AML-193 (cell line): ENCODE results near the gene TNFRSF14.
A peak's percentile ranks its signal among the peaks of the same experiment; 100 is the strongest.
"Not testable (repeated sequence)": the region's sequence is repeated elsewhere in the genome, so short reads cannot be mapped to it uniquely, and the experiment has no call there.

Experiments used
- DNase-seq, 2 experiments: peaks; one replicate each; lab custom pipeline; 2025; lab: John Stamatoyannopoulos, UW

The TNFRSF14 gene

DNA sequence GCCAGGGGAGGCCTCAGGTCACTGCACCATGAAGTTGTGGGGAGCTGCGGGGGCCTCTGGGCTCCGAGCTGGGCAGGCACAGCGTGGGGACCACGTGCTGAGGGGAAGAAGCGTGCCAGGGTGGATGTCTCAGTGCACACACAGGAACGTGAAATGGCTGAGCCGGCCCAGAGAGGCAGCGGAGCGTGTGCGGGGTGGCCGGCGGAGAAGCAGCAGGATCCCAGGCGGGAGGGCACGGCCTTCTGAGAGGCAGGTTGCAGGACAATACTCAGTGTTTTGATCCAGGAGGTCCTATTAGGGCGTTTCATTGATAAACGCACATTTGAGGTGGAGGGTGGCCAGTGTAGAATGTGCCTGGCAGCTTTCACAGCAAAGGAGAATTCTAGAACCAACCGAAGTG lies 12.9 kb downstream of the TNFRSF14 start:
- no peak for DNase-seq

DNA sequence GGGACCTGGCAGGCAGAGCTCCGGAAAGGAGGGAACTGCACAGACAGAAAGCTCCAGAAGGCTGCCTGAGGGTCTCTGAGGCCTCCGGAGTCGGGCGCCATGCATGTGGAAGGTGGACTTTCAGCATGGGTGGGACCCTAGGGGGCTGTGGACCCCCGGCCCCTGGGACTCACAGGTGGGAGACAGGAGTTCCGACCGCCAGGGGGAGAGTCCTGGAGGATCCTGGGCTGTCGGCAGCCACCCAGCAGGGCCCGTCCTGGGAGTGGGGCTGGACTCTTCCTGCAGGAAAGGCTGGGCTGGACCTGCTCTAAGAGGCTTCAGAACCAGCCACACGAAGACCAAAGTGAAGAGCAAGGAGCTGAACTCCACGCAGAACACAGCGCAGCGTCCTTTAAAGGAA lies 13.5 kb downstream of the TNFRSF14 start:
- DNase-seq = not testable (repeated sequence)

DNA sequence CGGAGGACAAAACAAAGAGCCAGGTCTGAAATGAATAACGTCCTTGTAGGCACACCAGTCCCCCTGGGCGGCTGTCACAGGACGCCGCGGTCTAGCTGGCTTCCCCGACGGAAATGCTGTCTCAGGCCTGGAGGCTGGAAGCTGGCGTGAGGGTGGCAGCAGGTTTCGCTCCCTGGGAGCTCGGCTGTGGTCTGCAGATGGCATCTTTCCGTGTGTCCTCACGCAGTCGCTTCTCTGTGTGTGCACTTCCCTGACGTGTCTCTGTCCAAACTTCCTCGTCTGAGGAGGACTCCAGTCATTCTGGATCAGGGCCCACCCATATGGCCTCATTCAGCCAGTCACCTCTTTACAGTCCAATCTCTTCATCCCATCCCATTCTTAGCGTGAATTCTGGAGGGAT lies 14.2 kb downstream of the TNFRSF14 start:
- DNase-seq = no peak

DNA sequence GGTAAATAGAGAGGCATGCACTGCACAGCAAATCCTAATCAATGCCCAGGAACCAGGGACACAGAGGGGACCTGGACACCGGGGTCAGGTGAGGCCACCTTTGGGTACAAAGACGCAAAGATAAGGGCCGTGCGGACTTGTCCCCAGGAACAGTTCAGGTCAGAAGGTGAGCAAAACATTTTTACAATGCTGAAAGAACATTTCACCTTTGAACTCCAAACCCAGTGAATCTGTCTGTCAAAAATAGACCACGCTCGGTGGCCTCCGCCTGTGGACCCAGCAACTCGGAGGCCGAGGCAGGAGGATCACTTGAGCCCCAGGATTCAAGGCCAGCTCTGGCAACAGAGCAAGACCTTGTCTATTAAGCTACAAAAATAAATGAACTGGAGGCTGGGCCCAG lies 15.2 kb downstream of the TNFRSF14 start:
- DNase-seq = no peak

DNA sequence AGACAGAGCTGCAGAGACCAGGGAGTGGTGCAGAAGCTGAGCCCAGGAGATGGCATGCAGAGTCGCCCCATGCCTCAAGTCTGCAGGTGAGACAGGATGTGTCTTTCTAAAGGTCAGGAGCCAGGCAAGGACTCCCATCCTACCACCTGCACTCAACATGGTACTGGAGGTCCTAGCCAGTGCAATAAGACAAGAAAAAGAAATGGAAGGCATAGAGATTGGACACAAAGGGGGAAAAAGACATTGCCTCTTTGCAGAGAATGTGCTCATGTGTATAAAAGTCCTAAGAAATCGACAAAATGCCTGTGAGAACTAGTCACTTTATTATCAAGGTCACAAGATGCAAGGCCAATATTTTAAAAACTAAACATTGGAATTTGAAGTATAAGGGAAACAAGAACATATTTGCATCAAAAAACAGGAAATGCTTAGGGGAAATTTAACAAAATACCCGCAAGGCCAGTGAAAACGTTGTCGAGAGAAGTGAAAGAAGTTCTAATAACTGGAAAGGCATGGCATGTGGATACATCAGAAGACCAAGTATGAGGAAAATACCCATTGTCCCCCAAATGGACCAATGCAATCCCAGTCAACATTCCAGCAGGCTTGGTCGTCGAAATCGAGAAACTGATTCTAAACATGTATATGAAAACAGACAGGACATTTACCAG lies 17.2 kb downstream of the TNFRSF14 start:
- DNase-seq = no peak

DNA sequence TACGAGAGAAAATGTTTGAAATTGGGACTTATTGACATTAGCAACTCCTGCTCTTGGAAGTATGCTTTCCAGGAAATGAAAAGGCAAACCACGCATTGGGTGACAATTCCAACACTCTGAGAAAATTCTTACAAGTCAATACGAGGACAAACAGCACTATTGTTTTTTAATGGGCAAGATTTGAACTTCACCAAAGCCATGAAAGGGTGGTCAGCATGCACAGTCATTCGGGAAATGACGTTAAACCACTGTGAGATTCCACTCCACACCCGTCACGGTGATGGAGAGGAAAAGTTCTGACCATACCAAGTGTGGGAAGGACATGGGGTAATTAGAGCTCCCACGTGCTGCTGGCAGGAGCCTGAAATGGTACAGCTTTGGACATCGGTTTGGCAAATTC lies 18.2 kb downstream of the TNFRSF14 start:
- DNase-seq = no peak

DNA sequence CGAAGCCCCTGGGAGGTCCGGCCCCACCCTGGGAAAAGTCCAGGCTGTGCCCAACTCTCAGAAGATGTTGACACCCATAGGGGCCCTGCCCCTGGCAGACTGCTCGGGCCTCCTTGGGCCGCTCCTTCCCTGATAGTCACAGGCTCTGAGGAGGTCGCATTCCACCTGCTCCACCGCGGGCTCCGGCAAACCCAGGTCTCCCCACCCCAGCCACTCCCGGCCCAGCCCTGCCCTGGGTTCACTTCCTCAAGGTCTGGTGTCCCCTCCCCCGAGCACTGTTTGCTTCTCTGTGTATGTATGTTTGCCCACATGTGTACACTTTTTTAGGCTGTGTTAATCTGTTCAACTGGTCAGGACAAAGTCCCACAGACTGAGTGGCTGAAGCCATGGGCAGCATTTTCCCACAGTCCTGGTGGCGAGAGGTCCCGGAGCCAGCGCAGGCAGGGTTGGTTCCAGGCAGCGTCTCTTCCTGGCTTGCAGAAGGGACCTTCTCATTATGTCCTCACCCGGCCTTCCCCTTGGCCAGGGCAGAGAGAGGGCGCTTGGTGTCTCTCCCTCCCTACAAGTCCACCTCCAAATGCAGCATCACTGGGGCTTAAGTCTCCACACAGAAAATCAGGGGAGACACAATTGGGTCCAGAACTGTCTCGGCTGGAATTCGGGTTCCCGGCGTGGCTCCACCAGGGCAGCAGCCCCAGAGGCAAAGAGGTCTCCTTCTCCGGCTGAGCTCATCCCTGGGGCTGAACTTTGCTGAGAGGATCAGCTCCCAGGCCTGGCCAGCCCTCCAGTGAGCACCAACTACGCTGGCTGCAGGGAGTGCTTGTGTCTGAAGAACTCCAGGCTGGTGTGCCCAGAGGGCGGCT lies 19.9 kb downstream of the TNFRSF14 start:
- DNase-seq = no peak

DNA sequence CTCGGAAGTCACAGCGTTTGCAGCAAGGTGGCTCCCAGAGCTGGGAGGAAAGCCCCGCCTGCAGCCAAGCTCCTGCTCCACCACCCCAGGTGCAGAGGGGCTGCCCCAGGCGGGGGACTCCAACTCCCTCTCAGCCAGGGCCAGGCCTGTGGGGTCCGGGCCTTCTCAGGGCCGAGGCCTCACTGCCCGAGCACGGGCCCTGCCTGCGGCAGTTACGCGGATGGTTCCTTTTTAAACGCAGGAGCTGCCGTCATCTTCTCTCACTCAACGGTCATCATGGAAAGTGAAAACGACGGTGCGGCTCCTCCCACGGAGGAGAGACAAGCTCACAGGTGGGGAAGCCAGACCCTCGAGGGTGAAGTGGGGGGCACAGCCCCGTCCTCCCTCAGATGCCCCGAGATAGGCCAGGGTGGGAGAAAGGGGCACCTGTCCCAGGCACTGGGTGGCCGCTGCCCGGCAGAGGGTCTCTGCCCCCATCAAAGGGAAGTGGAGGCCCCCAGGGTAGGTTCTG lies 21.4 kb downstream of the TNFRSF14 start:
- not testable (repeated sequence) for DNase-seq

DNA sequence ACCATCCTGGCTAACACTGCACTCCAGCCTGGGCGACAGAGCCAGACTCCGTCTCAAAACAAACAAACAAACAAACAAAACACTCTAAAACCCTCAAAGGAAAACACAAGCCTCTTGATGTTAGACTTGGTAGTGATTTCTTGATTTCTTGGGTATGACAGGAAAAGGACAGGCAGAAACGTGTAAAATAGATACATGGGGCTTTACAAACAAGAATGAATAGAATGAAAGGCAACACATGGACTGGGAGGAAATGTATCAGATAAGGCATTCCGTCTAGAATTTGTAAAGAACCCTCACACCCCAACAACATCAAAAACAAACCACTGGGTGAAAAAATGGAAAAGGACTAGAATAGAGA lies 22.6 kb downstream of the TNFRSF14 start:
- DNase-seq = no peak

DNA sequence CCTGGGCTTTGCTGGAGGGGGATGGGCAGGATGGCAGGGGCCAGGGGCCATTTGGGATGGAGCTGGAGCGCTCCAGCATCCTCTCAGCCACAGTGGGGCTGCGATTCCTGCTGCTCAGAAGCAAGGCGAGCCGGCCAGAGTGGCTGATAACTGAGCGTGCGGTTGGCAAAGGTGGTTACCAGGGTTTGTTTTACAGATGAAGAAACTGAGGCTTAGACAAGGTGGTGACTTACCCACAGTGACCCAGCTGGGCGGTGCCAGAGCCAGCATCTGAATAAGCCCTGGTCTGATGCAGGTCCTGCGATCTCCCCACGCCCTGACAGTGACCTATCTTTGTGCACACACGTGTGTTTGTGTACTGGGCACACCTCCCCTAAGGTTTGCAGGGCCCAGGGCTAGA lies 24.5 kb downstream of the TNFRSF14 start:
- DNase-seq = no peak

DNA sequence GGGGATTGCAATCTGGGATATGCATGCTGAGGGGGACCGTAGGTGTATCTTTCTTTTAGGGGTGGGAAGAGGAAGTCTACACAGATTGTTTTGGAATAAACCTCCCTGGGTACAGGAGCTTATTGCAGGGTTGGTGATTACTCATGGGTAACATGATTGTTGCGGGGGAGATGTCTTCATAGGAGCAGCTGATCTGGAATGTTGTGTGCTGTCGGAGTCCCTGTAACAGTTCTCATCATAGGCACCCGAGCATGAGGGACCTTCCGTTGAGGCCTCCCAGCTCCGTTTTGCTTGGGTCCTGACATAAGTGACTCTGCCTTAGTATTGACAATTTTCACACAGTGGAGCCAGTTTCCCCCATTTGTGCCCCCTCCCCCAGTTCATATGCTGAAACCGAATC lies 26.2 kb downstream of the TNFRSF14 start:
- DNase-seq = no peak

DNA sequence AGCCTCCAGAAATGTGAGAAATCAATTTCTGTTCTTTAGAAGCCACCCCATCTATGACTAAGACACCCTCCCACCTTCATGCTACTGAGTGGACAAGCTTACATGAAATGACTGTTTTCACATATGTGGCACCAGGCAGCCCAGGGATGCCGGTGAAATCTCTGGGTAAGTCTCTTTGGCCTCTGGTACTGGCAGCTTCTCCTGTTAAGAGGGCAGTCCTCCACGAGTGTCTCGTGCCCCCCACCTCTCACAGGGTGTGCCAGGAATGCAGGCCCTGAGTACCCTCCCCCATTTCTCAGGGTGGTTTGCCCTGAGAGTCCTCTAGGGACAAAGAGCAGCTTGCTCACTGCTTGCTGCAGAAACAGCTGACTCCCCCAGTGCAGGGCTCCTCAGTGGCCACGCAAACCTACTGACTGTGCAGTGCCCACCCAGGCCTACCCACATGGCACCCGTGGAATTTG lies 27.2 kb downstream of the TNFRSF14 start:
- DNase-seq = no peak

DNA sequence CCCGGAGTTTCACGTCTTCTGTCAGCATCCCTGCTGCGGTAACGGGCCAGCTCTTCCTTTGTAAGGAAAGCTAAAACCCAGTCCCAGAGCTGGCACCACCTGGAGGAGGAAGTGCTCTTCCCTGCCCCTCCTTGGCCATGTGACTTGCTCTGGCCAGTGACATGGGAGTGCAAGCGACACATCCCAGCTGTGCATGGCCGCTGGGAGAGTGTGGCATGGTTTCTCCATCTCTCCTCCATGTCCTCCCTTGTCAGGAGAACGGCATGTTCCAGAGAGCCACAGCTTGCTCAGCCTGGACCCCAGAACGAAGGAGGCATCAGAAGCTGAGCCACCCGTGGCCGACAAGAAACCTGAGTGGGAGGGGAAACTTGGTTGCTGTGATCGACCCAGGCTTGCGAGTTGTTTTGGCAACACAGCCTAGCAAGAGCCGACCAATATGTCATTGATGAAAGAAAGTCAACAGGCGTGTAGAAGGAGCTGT lies 27.7 kb downstream of the TNFRSF14 start:
- DNase-seq = no peak

DNA sequence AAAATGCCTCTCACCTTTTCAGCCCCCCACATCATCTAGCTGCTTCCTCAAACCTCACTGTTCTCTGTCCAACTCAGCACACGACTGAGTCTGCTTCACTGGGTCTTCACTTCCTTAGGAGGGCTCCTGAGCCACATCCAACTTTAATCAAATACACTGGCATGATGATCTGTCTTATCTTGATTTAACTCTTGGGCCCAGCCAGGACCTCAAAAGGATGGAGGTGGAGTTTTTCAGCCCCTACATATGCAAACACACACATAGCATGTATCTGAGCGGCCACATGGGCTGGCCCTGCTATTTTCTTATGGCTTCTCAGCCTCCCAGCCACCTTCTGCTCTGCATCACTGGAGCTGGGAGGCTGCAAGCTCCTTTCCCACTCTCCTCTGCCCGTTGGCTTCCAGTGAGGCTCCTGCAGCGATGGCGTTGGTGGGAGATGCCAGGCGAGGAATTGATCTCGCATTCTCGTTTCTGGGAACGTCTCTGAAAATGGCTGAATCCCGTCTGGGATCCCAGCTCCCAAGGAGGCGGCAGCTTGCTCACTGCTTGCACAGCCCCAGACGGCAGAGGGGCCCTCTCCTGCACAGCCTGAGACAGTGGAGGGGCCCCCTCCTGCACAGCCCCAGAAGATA lies 28.6 kb downstream of the TNFRSF14 start:
- DNase-seq = no peak

DNA sequence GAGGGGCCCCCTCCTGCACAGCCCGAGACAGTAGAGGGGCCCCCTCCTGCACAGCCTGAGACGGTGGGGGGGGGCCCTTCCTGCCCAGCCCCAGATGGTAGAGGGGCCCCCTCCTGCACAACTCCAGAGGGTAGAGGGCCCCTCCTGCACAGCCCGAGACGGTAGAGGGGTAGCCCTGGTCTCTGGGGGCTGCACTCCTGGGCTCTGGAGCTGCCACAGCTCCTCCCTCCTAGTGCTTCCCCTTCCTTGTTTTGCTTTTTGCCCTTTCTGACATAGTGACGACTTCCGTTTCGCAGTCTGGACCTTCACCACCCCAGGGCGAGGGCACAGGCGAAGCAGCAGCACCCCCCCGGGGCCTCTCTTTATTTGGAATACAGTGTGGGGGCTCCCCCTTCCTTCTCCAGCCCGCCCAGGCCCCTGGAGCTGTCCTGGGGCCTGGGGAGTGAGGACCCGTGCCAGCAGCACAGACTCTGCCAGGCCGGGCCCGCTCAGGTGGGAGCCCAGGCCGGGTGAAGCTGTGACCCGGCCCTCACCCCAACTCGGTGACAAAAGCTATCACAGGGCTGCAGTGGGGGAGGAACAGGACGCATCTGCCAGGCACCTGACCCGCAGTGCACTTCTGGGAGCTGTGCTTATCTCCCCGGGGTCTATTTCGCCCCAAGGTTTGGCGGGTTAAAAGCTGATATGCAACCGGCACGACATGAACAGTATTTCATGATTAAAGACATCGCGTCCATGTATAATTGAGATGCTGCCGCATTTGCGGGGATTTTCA lies 29.3 kb downstream of the TNFRSF14 start:
- DNase-seq = peak; percentile 62 to 70

DNA sequence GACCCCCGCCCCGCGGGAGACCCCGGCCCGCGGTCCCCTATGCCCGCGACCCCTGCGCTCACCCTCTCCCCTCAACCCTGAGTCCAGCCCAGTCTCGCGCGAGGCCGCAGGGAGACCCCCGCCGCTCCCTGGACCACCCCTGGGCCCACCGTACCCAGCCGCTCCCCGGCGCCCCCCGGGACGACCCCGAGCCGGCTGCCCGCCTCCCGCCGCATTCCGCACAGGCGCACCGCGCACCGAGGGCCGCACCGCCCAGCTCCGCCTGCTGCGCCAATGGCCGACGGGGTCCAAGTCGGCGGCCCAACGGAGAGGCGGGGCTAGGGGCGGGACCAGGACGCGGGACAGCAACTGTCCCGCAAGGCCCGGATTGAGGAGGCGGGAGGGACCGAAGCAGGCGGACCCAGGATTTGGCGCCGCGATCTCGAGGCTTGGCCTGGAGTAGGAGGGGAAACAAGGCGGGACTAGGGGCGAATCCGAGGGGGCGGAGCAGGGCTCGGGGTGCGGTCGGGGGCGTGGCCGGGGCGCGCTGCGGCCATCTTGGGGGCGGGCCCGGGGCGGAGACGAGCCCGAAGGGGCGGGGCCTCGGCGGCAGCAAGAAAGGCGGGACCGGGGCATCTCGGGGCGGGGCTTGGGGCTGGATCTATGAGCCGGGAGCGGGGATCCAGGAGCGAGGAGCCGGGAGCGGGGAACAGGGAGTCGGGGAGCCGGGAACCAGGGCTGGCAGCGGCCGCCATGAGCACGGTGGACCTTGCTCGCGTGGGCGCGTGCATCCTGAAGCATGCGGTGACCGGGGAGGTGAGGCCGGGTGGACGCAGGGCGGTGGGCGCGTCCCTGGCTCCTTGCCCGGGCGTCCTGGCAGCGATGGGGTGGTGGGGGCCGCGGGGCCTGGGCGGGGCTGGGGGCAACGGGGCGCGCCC lies 30.2 kb downstream of the TNFRSF14 start, which contains the start of gene PRXL2B:
Gene PRXL2B, plus strand, starts transcription at position 624 of the 917 bp plus-strand sequence. Its CDS starts 109 bp downstream, at position 733.
- DNase-seq = peak; percentile 91 to 96

DNA sequence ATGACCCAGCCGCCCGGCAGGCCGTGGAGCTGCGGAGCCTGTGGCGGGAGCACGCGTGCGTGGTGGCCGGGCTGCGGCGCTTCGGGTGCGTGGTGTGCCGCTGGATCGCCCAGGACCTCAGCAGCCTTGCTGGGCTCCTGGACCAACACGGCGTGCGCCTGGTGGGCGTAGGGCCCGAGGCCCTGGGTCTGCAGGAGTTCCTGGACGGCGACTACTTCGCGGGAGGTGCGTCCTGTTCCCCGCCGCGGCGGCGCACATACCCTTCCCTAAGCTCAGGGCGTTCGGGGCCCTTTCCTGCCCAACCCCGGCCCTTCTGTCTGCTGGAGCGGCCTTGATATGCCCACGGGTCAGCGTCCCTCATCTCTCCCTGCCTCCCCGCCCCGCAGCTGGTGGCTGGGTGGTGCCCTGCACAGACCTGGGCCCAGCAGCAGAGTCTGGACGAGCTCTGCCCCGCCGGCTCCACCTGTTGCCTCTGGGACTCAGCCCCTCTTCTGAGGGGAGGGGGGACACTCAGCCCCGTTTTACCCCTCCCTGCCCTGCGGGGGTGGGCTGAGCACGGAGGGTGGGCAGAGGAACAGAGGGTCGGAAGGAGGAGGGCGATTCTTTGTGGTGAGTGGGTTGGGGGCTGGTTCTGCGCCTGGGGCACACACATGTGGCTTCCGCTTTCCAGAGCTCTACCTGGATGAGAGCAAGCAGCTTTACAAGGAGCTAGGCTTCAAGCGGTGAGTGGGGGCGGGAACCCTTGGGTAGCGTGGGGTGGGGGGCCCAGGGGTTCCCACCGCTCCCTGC lies 31.1 kb downstream of the TNFRSF14 start:
- no peak for DNase-seq

DNA sequence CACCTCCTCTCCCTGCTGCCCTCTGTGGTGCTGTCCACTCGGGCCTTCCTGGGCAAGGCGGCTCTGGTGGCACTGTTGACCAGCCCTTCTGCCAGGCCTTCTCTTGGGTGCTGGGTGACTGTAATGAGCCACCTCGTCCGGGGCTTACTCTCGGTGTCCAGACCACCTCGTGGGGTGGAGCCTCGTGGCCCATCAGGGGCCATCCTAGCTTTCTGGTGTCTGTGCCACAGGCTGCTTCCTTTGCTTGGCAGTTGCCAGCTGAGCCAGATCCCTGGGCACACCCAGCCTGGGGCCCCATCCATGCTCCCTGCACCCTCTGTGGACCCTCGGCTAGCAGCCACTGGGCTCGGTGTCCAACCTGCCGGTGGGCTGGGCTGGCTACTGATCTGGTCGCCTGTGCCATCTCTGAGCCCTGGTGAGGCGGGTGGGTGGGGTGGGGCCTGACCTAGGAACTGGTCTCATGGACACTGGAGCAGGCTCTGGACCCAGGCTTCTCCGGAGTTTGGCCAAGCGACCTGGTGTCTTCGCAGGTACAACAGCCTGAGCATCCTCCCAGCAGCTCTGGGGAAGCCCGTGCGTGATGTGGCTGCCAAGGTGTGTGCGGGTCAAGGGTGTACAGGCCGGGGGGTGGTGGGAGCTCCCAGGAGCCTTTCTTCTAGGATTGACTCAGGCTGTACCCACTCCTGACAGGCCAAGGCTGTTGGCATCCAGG lies 31.8 kb downstream of the TNFRSF14 start:
- DNase-seq = no peak
